Sigmoid colon (tissue), 3 donors: ENCODE results near the gene ZNF276.

Source experiments
- POLR2A ChIP-seq, 2 donors: fragments of 450-650 bp; IDR thresholded peaks; one replicate each; pipeline ENCODE4 v1.6.1; 2016; ENCODE audit warnings: antibody characterized with exemption in 2 of 2, mild to moderate bottlenecking in 2 of 2, moderate library complexity in 2 of 2
- TF ChIP-seq, protein P1 (sequence below), 4 experiments: fragments of 450-650 bp in 3 of 4; fragments of 200-600 bp in 1 of 4; IDR thresholded peaks; one replicate each; pipeline ENCODE4 v1.5.1; 2016 to 2019; ENCODE audit warnings: antibody characterized with exemption in 4 of 4, mild to moderate bottlenecking in 3 of 4, moderate library complexity in 2 of 4

DNA sequence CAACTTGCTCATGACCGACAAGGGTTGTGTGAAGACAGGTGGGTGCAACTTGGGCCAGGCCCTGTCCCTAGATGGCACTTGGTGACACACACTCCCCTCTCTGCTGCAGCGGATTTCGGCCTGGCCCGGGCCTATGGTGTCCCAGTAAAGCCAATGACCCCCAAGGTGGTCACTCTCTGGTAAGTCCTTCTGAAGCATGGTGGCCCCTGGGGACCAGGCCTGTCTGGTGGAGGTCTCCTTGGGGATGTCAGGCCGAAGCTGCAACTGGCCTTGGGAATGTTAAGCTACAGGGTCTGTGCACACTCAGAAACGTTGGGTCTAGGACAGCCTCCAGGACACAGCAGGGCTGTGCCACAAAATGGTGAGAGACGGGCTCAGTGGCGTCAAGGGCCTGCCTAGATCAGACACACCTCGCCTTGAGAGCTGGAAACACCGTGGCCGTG is 28.0 kb upstream of the ZNF276 start:
- TF ChIP-seq, protein P1, sequence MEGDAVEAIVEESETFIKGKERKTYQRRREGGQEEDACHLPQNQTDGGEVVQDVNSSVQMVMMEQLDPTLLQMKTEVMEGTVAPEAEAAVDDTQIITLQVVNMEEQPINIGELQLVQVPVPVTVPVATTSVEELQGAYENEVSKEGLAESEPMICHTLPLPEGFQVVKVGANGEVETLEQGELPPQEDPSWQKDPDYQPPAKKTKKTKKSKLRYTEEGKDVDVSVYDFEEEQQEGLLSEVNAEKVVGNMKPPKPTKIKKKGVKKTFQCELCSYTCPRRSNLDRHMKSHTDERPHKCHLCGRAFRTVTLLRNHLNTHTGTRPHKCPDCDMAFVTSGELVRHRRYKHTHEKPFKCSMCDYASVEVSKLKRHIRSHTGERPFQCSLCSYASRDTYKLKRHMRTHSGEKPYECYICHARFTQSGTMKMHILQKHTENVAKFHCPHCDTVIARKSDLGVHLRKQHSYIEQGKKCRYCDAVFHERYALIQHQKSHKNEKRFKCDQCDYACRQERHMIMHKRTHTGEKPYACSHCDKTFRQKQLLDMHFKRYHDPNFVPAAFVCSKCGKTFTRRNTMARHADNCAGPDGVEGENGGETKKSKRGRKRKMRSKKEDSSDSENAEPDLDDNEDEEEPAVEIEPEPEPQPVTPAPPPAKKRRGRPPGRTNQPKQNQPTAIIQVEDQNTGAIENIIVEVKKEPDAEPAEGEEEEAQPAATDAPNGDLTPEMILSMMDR (IDR thresholded peaks at IDR 0.05): no peak
- no peak for TF ChIP-seq POLR2A (IDR thresholded peaks at IDR 0.05)
